K562 (cell line): ENCODE results near the gene NPAS1. TPM values are rescaled to one million over a fixed set of nuclear protein-coding genes. Genes with fewer than 3 reads are reported as not detected.
A peak's percentile ranks its signal among the peaks of the same experiment; 100 is the strongest.

ENCODE experiments used
- ARID2 ChIP-seq: fragments of 450-650 bp; IDR thresholded peaks from 2 replicates; pipeline ENCODE4 v1.6.1; 2017; ENCODE audit warnings: antibody characterized with exemption, mild to moderate bottlenecking
- CREM ChIP-seq: IDR thresholded peaks from 2 replicates; pipeline ENCODE4 v1.6.1; 2014; ENCODE audit warnings: antibody characterized with exemption, low read depth
- CTBP1 ChIP-seq: fragments of 450-650 bp; IDR thresholded peaks from 2 replicates; pipeline ENCODE4 v1.6.1; 2016; ENCODE audit warnings: borderline replicate concordance
- ETV6 ChIP-seq, 3 experiments: fragments of 150-350 bp in 1 of 3; sonication (generic) in 1 of 3; formaldehyde crosslinking in 1 of 3; IDR thresholded peaks; 2 replicates each; pipeline versions ENCODE4 v1.6.1 to v1.8.0; 2014 to 2022; ENCODE audit warnings: borderline replicate concordance in 2 of 3, low read depth in 2 of 3, antibody characterized with exemption in 1 of 3, low read length in 1 of 3, mild to moderate bottlenecking in 1 of 3, missing genetic modification reagents in 1 of 3
- FOXJ2 ChIP-seq: fragments of 200-800 bp; sonication (Bioruptor generic); IDR thresholded peaks from 2 replicates; pipeline ENCODE4 v1.6.1; 2016; ENCODE audit warnings: missing genetic modification characterization, missing compliant biosample characterization
- GTF2A2 ChIP-seq: IDR thresholded peaks from 2 replicates; pipeline ENCODE4 v1.6.1; 2016; ENCODE audit warnings: mild to moderate bottlenecking, missing genetic modification characterization, missing compliant biosample characterization
- HCFC1 ChIP-seq: IDR thresholded peaks from 2 replicates; pipeline ENCODE4 v1.6.1; 2012; ENCODE audit warnings: low read depth, low read length, improper control_type of control experiment
- HNRNPUL1 ChIP-seq: fragments of 200-400 bp; formaldehyde crosslinking; IDR thresholded peaks from 2 replicates; pipeline ENCODE4 v1.6.1; 2017; ENCODE audit warnings: low read length
- JUND ChIP-seq, 2 experiments: IDR thresholded peaks; 2 replicates in 1 of 2; 3 replicates in 1 of 2; pipeline ENCODE4 v1.6.1; 2011; ENCODE audit warnings: borderline replicate concordance in 2 of 2, low read depth in 2 of 2, low read length in 2 of 2, improper control_type of control experiment in 1 of 2, missing biosample characterization in 1 of 2, missing genetic modification characterization in 1 of 2, missing genetic modification reagents in 1 of 2
- KLF1 ChIP-seq: fragments of 450-650 bp; IDR thresholded peaks from 2 replicates; pipeline ENCODE4 v1.6.1; 2016; ENCODE audit warnings: missing genetic modification characterization, missing compliant biosample characterization
- POLR2AphosphoS5 ChIP-seq: IDR thresholded peaks from 2 replicates; pipeline ENCODE4 v1.6.1; 2011; ENCODE audit warnings: mild to moderate bottlenecking, low read depth, low read length, moderate library complexity; ENCODE audit not compliant: control insufficient read depth, insufficient read depth
- PTTG1 ChIP-seq: fragments of 450-650 bp; IDR thresholded peaks from 2 replicates; pipeline ENCODE4 v1.6.1; 2016; ENCODE audit warnings: low read depth, mild to moderate bottlenecking, missing genetic modification characterization, missing compliant biosample characterization
- RNF2 ChIP-seq: sonication (generic); IDR thresholded peaks from 2 replicates; pipeline ENCODE4 v1.6.1; 2016
- SAFB2 ChIP-seq: fragments of 200-400 bp; formaldehyde crosslinking; IDR thresholded peaks from 2 replicates; pipeline ENCODE4 v1.6.1; 2018; ENCODE audit warnings: borderline replicate concordance, low read length, low read depth, moderate library complexity; ENCODE audit not compliant: severe bottlenecking
- SIN3B ChIP-seq: fragments of 450-650 bp; IDR thresholded peaks from 2 replicates; pipeline ENCODE4 v1.6.1; 2017; ENCODE audit warnings: low read depth, mild to moderate bottlenecking, moderate library complexity
- TCF3 ChIP-seq: sonication (generic); formaldehyde crosslinking; IDR thresholded peaks from 2 replicates; pipeline ENCODE4 v1.4.0; 2020; ENCODE audit warnings: mild to moderate bottlenecking, missing genetic modification reagents
- WHSC1 ChIP-seq: IDR thresholded peaks from one replicate; pipeline ENCODE4 v1.6.1; 2012; ENCODE audit warnings: low read length, control low read depth, inconsistent platforms
- ZBTB7A ChIP-seq: IDR thresholded peaks from 2 replicates; pipeline ENCODE4 v1.6.1; 2011; ENCODE audit warnings: low read depth, mild to moderate bottlenecking, low read length, moderate library complexity, borderline replicate concordance; ENCODE audit not compliant: control insufficient read depth
- ZBTB8A ChIP-seq: fragments of 450-650 bp; IDR thresholded peaks from 2 replicates; pipeline ENCODE4 v1.6.1; 2018; ENCODE audit warnings: mild to moderate bottlenecking, moderate library complexity; ENCODE audit not compliant: partially characterized antibody
- ZNF174 ChIP-seq: fragments of 250-450 bp; sonication (Bioruptor Pico); IDR thresholded peaks from 2 replicates; pipeline ENCODE4 v1.4.0; 2020; ENCODE audit warnings: mild to moderate bottlenecking
- ZNF408 ChIP-seq: fragments of 250-450 bp; sonication (Bioruptor Pico); IDR thresholded peaks from 2 replicates; pipeline ENCODE4 v1.4.0; 2020; ENCODE audit warnings: low read depth, mild to moderate bottlenecking, moderate library complexity
- ZNF644 ChIP-seq: fragments of 200-800 bp; sonication (Bioruptor generic); IDR thresholded peaks from 2 replicates; pipeline ENCODE4 v1.6.1; 2016; ENCODE audit warnings: low read depth, missing genetic modification characterization, missing compliant biosample characterization
- ZNF766 ChIP-seq: fragments of 200-800 bp; sonication (Bioruptor generic); conservative IDR thresholded peaks from 2 replicates; pipeline ENCODE4 v1.6.1; 2016; ENCODE audit warnings: missing genetic modification characterization, missing compliant biosample characterization
- polyA plus RNA-seq, 8 experiments: library from polyadenylated mRNA; depleted of rRNA in 4 of 8; stranded (reverse) in 5 of 8; unstranded in 3 of 8; fragments of >200 nt; fragmentation: Nextera tagmentation in 2 of 8; fragmentation: Illumina TruSeq in 1 of 8; extraction: Ambion mirVana in 2 of 8; extraction: Trizol in 1 of 8; gene quantifications; 2 replicates each; pipeline versions ENCODE4 v1.2.1 to v1.2.3, GENCODE V29; 2011 to 2014; ENCODE audit warnings: inconsistent platforms in 1 of 8, missing spikeins in 1 of 8
- total RNA-seq, 7 experiments: library from RNA; depleted of rRNA in 6 of 7; stranded (reverse); fragments of >200 nt in 6 of 7; fragmentation: Illumina TruSeq in 2 of 7; extraction: Trizol in 2 of 7; gene quantifications; 2 replicates each; pipeline versions ENCODE4 v1.2.1 to v1.2.3, GENCODE V29; 2011 to 2021; ENCODE audit warnings: low replicate concordance in 1 of 7
- TF ChIP-seq, protein P1 (sequence below): fragments of 250-450 bp; sonication (Bioruptor Pico); IDR thresholded peaks from 2 replicates; pipeline ENCODE4 v1.5.0; 2021
- TF ChIP-seq, protein P2 (sequence below): sonication (generic); formaldehyde crosslinking; IDR thresholded peaks from 2 replicates; pipeline ENCODE4 v1.4.0; 2020; ENCODE audit warnings: mild to moderate bottlenecking, missing genetic modification reagents
- TF ChIP-seq, protein P3 (sequence below): fragments of 450-650 bp; formaldehyde crosslinking; IDR thresholded peaks from 2 replicates; pipeline ENCODE4 v1.4.0; 2020; ENCODE audit warnings: mild to moderate bottlenecking, mixed read lengths

NPAS1 gene
- total and polyA plus RNA-seq, 9 of the 15 experiments (the other 6 are each of a cell fraction or from before 2014, with no cell fraction given) = 0.58 to 5.3 (median 2.0) TPM; not detected in 2

DNA sequence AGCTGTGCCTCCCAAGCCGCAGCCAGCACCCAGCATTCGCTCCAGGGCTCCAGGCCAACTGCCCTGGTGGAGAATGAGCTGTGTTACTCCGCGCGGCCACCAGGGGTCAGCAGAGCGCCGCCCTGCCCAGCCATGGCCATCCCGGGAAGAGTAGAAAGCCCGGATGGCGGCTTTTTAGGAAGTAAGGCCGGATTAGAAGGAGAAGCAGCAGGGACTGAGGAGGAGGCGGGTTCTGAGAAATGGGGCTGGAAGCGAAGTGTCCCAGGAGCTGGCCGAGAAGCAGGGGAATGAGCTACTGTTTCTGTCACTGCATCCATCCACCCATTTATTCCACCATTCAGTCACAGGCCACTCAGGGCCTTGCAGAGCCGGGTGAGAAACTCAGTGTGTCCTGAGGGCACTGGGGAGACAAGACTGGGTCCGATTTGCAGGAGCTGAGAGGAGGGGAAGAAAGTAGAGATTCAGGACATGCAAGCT lies 6.6 kb upstream of the NPAS1 start (continued):
- TF ChIP-seq GTF2A2 (tag) (no peak), ZNF766 (no peak), SAFB2 (no peak), WHSC1 (no peak), CTBP1 (peak; percentile 68; the same call in 1 of the 2 replicates), HNRNPUL1 (no peak), PTTG1 (tag) (no peak), FOXJ2 (tag) (no peak), CREM (0 out of 2 replicates have a peak, but pooled peaks have one; percentile 26), ZNF644 (tag) (no peak), ZNF174 (no peak), TCF3 (CRISPR knock-in tag) (no peak), ZBTB7A (no peak), ETV6 (IDR thresholded peaks at IDR 0.05; ENCODE audit: borderline replicate concordance in 1 of 2, low read depth in 2 of 2, low read length in 1 of 2) (no peak), ETV6 (CRISPR knock-in tag; IDR thresholded peaks at IDR 0.05; ENCODE audit: borderline replicate concordance) (no peak), SIN3B (no peak), HCFC1 (no peak), ZBTB8A (no peak), JUND (IDR thresholded peaks at IDR 0.05; ENCODE audit: borderline replicate concordance, low read depth, low read length) (peak; percentile 37; the same call in 1 of the 2 replicates), JUND (tag; IDR thresholded peaks at IDR 0.05; ENCODE audit: borderline replicate concordance, low read depth, low read length) (no peak), ARID2 (peak; percentile 85), KLF1 (no peak), RNF2 (no peak), ZNF408 (CRISPR knock-in tag) (no peak), POLR2AphosphoS5 (no peak)
- TF ChIP-seq, protein P1, sequence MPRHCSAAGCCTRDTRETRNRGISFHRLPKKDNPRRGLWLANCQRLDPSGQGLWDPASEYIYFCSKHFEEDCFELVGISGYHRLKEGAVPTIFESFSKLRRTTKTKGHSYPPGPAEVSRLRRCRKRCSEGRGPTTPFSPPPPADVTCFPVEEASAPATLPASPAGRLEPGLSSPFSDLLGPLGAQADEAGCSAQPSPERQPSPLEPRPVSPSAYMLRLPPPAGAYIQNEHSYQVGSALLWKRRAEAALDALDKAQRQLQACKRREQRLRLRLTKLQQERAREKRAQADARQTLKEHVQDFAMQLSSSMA = no peak
- TF ChIP-seq, protein P2, sequence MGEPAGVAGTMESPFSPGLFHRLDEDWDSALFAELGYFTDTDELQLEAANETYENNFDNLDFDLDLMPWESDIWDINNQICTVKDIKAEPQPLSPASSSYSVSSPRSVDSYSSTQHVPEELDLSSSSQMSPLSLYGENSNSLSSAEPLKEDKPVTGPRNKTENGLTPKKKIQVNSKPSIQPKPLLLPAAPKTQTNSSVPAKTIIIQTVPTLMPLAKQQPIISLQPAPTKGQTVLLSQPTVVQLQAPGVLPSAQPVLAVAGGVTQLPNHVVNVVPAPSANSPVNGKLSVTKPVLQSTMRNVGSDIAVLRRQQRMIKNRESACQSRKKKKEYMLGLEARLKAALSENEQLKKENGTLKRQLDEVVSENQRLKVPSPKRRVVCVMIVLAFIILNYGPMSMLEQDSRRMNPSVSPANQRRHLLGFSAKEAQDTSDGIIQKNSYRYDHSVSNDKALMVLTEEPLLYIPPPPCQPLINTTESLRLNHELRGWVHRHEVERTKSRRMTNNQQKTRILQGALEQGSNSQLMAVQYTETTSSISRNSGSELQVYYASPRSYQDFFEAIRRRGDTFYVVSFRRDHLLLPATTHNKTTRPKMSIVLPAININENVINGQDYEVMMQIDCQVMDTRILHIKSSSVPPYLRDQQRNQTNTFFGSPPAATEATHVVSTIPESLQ (CRISPR knock-in tag) = no peak
- TF ChIP-seq, protein P3, sequence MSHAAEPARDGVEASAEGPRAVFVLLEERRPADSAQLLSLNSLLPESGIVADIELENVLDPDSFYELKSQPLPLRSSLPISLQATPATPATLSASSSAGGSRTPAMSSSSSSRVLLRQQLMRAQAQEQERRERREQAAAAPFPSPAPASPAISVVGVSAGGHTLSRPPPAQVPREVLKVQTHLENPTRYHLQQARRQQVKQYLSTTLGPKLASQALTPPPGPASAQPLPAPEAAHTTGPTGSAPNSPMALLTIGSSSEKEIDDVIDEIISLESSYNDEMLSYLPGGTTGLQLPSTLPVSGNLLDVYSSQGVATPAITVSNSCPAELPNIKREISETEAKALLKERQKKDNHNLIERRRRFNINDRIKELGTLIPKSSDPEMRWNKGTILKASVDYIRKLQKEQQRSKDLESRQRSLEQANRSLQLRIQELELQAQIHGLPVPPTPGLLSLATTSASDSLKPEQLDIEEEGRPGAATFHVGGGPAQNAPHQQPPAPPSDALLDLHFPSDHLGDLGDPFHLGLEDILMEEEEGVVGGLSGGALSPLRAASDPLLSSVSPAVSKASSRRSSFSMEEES (CRISPR knock-in tag) = no peak
